Prostate gland (tissue), 2 donors: Measurements from ENCODE around the gene CARD19.

Experiments
- POLR2AphosphoS5 ChIP-seq: sonication (generic); formaldehyde crosslinking; IDR thresholded peaks from one replicate; pipeline ENCODE4 v1.6.1; 2017; ENCODE audit warnings: antibody characterized with exemption
- TF ChIP-seq, protein P1 (sequence below), 4 experiments: fragments of 200-600 bp in 2 of 4; fragments of 450-650 bp in 2 of 4; sonication (generic) in 2 of 4; IDR thresholded peaks; 1 replicate in 3 of 4; 2 replicates in 1 of 4; pipeline ENCODE4 v1.5.1; 2016 to 2019; ENCODE audit warnings: antibody characterized with exemption in 4 of 4, mild to moderate bottlenecking in 2 of 4, moderate library complexity in 2 of 4

GRCh38 chr9:93060746-93061259 lies 35.2 kb upstream of the CARD19 start:
- TF ChIP-seq, protein P1, sequence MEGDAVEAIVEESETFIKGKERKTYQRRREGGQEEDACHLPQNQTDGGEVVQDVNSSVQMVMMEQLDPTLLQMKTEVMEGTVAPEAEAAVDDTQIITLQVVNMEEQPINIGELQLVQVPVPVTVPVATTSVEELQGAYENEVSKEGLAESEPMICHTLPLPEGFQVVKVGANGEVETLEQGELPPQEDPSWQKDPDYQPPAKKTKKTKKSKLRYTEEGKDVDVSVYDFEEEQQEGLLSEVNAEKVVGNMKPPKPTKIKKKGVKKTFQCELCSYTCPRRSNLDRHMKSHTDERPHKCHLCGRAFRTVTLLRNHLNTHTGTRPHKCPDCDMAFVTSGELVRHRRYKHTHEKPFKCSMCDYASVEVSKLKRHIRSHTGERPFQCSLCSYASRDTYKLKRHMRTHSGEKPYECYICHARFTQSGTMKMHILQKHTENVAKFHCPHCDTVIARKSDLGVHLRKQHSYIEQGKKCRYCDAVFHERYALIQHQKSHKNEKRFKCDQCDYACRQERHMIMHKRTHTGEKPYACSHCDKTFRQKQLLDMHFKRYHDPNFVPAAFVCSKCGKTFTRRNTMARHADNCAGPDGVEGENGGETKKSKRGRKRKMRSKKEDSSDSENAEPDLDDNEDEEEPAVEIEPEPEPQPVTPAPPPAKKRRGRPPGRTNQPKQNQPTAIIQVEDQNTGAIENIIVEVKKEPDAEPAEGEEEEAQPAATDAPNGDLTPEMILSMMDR (IDR thresholded peaks at IDR 0.05), result no peak
- TF ChIP-seq POLR2AphosphoS5, result no peak
